Progenitor cell of endocrine pancreas (in vitro differentiated cells): ENCODE data around the gene SMPD3. TPM values are rescaled to one million over a fixed set of nuclear protein-coding genes. Genes with fewer than 3 reads are reported as not detected.

ENCODE experiments used
- DNase-seq: peaks from one replicate; pipeline ENCODE4 v3.0.0; 2021; ENCODE audit warnings: low spot score; ENCODE audit not compliant: unreplicated experiment
- H3K27ac Mint-ChIP-seq: 2 replicates; pipeline ENCODE4 v1.8.0; 2021; ENCODE audit warnings: mild to moderate bottlenecking, moderate library complexity, mixed read lengths
- H3K27me3 Mint-ChIP-seq: 2 replicates; pipeline ENCODE4 v1.8.0; 2021; ENCODE audit warnings: mixed read lengths
- H3K36me3 Mint-ChIP-seq: 2 replicates; pipeline ENCODE4 v1.8.0; 2022; ENCODE audit warnings: mixed read lengths; ENCODE audit not compliant: insufficient read depth
- H3K4me1 Mint-ChIP-seq: 2 replicates; pipeline ENCODE4 v1.8.0; 2021; ENCODE audit warnings: low read depth, mixed read lengths
- H3K4me3 Mint-ChIP-seq: 2 replicates; pipeline ENCODE4 v1.8.0; 2021; ENCODE audit warnings: low read depth, mild to moderate bottlenecking, moderate library complexity, mixed read lengths
- H3K9me3 Mint-ChIP-seq: 2 replicates; pipeline ENCODE4 v1.8.0; 2021; ENCODE audit warnings: low read depth, mixed read lengths
- total RNA-seq: library from RNA; stranded (reverse); gene quantifications from 2 replicates; pipeline ENCODE4 v1.2.1, GENCODE V29; 2021
- TF ChIP-seq, protein P1 (sequence below): fragments of 200-600 bp; sonication (generic); IDR thresholded peaks from one replicate; pipeline ENCODE4 v1.5.0; 2021; ENCODE audit warnings: antibody characterized with exemption, mild to moderate bottlenecking; ENCODE audit not compliant: unreplicated experiment

Gene SMPD3
- total RNA-seq, 1 donor from 2014 or later = 1.7 TPM

DNA sequence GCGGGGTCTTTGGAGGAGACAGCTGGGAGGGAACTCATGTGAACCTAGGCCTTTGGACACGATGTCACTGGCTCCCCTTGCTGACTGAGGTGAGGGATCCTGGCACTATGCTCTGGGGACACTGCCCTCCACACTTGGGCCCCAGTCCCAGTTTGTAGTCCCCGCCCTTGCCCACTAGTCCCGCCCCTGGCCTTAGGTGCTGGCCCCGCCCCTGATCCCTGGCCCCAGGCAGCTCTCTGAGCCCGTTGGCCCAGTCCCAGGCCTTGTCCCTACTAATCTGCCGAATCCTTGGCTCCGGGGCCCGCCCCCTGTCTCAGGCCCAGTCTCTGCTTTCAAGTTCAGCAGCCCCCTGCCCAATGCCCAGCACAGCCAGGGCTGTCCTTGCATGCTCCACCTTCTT, 61.0 kb downstream of the SMPD3 start:
- Mint-ChIP-seq H3K4me3 (no peak overlapping the region), H3K27ac (no peak overlapping the region), H3K36me3 (no peaks in the 10 kb centered on the region), H3K4me1 (peaks cover 11% of the 10 kb centered on the region), H3K9me3 (no peaks in the 10 kb centered on the region), H3K27me3 (no peaks in the 10 kb centered on the region)
- DNase-seq = no peak
- TF ChIP-seq, protein P1, sequence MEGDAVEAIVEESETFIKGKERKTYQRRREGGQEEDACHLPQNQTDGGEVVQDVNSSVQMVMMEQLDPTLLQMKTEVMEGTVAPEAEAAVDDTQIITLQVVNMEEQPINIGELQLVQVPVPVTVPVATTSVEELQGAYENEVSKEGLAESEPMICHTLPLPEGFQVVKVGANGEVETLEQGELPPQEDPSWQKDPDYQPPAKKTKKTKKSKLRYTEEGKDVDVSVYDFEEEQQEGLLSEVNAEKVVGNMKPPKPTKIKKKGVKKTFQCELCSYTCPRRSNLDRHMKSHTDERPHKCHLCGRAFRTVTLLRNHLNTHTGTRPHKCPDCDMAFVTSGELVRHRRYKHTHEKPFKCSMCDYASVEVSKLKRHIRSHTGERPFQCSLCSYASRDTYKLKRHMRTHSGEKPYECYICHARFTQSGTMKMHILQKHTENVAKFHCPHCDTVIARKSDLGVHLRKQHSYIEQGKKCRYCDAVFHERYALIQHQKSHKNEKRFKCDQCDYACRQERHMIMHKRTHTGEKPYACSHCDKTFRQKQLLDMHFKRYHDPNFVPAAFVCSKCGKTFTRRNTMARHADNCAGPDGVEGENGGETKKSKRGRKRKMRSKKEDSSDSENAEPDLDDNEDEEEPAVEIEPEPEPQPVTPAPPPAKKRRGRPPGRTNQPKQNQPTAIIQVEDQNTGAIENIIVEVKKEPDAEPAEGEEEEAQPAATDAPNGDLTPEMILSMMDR = no peak

GRCh38 chr16:68386628-68387027, 61.7 kb downstream of the SMPD3 start:
- Mint-ChIP-seq H3K9me3 (no peaks in the 10 kb centered on the region), H3K4me1 (peaks cover 11% of the 10 kb centered on the region), H3K27me3 (no peaks in the 10 kb centered on the region), H3K27ac (no peak overlapping the region), H3K36me3 (no peaks in the 10 kb centered on the region), H3K4me3 (no peak overlapping the region)
- TF ChIP-seq, protein P1 = no peak
- DNase-seq = no peak

DNA sequence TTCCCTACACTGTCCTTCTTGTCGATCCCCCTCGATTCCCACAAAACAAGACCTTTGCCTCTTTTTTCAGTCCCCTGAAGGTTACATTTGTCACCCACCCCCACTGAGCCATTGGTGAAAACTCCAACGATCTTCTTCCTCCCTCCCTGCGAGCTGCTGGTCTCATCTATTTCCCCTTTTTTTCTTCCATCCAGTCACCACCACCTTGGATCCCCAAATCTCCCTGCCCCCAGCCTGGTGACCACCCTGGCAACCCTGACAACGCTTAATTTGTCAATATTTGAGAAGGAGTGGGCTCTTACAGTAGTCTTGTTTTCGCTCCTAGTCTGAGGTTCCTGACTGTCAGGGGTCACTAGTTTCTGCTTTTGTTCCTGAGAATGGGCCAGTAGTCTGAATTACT, 62.9 kb downstream of the SMPD3 start:
- H3K27ac Mint-ChIP-seq = no peak overlapping the region
- DNase-seq = no peak
- peaks cover 11% of the 10 kb centered on the region for H3K4me1 Mint-ChIP-seq
- no peaks in the 10 kb centered on the region for H3K9me3 Mint-ChIP-seq
- H3K27me3 Mint-ChIP-seq = no peaks in the 10 kb centered on the region
- H3K4me3 Mint-ChIP-seq = no peak overlapping the region
- TF ChIP-seq, protein P1 = no peak
- no peaks in the 10 kb centered on the region for H3K36me3 Mint-ChIP-seq

DNA sequence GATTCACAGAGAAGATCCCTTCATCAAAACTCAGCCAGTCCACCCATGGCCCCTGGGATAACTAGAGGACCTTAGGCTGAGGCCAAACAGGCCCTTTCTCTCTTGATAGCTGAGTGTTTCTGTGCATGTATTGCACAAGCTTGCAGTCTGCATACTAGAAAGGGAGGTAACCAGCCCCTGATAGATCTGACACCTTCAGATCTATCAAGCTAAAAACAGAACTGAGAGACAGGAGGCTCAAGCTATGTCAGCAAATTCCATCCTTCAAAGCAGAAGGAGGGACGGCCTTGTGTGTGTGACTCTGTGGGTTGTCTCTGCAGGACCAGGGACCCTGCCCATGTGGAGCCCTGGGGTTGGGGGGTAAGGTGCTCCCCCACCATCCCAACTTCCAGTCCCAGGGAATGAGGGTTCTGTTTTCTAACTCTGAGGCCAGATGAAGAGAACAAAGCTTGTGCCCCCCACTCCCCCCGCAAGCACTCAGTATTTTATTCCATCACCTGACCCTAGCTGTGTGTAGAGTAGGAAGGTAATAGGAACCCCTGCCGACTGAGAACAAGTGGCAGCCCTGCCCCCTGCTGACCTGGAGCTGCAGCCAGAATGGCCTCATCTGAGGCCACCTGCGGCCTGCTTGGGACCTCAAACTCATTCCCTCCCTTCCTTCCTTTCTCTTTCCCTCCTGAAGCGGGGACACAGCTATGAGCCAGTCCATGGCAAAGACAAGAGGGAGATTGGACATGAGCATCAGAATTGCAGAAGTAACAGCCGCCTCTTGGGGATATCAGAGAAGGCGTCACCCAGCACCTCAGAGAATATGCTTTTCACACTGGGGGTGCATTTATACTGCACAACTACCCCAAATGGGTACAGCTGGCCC, 63.8 kb downstream of the SMPD3 start:
- Mint-ChIP-seq H3K9me3 (no peaks in the 10 kb centered on the region), H3K27me3 (no peaks in the 10 kb centered on the region), H3K4me1 (peaks cover 11% of the 10 kb centered on the region), H3K4me3 (no peak overlapping the region), H3K36me3 (no peaks in the 10 kb centered on the region), H3K27ac (no peak overlapping the region)
- TF ChIP-seq, protein P1 = peak; percentile 28
- DNase-seq = no peak

GRCh38 chr16:68383858-68384257, 64.5 kb downstream of the SMPD3 start:
- no peak for DNase-seq
- TF ChIP-seq, protein P1 = no peak
- no peak overlapping the region for H3K4me3 Mint-ChIP-seq
- peaks cover 14% of the 10 kb centered on the region for H3K4me1 Mint-ChIP-seq
- peaks cover 6% of the 10 kb centered on the region for H3K27me3 Mint-ChIP-seq
- H3K9me3 Mint-ChIP-seq = no peaks in the 10 kb centered on the region
- H3K36me3 Mint-ChIP-seq = no peaks in the 10 kb centered on the region
- peak overlapping the region; percentile 5 for H3K27ac Mint-ChIP-seq
